NCI-H226 (cell line): ENCODE measurements around the gene SLC23A2.
A peak's percentile ranks its signal among the peaks of the same experiment; 100 is the strongest.
"Not testable (repeated sequence)": the region's sequence is repeated elsewhere in the genome, so short reads cannot be mapped to it uniquely, and the experiment has no call there.

Experiments
- DNase-seq: peaks from one replicate; pipeline ENCODE4 v3.0.0-alpha.2; 2015

SLC23A2 gene

DNA sequence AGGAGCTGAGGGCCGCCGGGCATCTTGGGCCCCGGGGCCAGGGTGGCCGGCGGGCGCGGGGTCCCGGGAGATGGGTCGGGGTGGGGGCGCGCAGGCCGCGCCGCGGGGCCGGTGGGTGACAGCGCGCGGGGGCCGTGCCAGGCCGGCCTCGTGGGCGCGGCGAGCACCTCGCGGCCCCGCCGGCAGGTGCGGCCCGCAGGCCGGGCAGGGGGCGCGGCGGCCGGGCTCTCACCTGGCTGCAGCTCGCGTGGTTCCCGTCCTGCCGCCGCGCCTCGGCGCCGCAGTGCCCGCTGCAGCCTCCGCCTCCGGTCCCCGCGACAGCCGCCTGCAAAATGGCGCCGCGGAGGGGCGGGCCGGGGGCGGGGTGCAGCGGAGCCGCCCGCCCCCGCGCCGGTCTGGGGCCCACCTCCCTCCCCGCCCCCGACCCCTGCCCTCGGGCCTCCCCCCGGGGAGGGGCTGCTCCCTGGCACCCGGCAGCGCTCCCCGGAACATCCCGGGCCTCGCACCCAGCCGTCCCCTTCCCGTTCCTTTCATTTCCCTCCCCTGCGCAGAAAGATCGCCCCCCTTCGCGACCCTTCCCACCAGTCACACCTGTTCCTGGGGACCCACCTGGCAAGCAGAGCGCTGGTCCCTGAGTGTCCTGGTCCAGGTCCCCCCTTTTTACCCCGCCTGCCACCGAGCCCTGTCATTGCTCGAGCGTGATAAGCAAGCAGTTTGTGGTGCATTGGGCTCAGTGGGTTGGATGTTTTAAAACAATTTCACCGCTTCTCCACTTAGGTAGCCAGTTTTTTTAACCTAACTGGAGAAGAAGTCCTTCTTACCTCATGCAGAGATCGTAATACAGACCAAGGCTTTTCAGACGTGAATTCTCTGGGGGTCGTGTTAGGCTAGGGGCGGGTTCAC is at the start of gene SLC23A2:
SLC23A2 (minus strand) TSS at position 337 of the 903 bp plus-strand sequence. CDS start 68,948 bp downstream, outside the sequence.
- no peak for DNase-seq

- no peak for DNase-seq
Observed at GRCh38 chr20:5046656-5047339, 45.5 kb upstream of the SLC23A2 start.

DNA sequence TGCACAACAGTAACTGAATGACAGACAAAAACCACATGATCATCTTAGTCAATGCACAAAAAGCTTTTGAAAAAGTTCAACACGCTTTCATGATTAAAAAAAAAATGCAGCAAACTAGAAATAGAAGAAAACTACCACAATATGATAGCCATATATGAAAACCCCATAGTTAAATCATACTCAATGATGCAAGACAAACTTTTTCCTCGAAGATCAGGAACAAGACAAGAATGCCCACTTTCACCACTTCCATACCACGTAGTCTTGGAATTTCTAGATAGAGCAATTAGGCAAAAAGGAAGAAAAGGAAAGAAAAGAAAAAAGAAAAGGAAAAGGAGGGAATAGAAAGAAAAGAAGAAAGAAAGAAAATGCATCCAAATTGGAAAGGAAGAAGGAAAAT is 44.6 kb upstream of the SLC23A2 start:
- DNase-seq: no peak

- DNase-seq: no peak
Observed at GRCh38 chr20:5044075-5044620, 42.8 kb upstream of the SLC23A2 start.

GRCh38 chr20:5041433-5041832 is 40.1 kb upstream of the SLC23A2 start:
- no peak for DNase-seq

- DNase-seq: no peak
Observed at GRCh38 chr20:5040345-5040744, 39.0 kb upstream of the SLC23A2 start.

DNA sequence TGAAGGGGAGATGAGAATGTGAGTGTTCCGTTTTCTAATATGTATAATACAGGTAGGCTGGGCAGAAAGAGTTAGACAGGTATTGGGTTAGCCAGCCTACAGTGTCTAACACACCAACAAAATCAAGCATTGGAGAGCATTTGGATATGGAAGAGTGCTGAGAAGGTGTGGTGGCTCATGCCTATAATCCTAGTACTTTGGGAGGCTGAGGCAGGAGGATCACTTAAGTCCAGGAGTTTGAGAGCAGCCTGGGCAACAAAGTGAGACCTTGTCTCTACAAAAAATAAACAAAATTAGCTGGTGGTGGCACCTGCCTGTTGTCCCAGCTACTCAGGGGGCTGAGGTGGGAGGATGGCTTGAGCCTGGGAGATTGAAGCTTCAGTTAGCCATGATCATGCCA is 38.6 kb upstream of the SLC23A2 start:
- DNase-seq: no peak

DNA sequence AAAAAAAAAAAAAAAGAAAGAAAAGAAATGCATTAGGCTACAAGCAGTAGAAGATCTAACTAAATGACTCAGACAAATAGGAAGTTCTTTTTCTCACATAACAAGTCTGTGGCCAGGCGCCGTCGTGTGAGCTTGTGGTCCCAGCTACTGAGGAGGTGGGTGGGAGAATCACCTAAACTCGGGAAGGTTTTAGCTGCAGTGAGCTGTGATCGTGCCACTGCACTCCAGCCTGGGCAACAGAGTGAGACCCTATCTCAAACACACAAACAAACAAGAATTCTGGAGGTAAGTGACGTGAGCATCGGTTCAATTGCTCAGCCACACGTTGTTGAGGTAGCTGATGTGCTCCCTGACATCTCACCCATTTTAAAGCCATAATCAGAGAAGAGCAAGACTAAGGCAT is 37.9 kb upstream of the SLC23A2 start:
- DNase-seq: no peak

DNA sequence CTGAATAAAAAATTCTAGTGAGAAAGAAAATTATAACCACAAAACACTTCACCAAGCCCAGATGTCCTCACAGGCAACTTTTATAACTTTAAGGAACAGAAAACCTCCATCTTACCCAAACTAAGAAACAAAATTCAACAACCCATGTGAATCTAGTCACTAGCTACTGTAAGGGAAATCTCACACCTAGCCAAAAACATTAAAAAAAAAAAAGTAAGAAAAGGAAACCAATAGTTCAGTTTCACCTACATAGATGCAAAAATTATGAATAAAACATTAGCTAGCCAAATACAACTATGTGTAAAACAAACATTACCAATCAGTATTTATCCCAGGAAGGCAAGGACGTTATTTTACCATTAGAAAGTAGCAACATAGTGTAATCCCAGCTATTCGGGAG is 35.5 kb upstream of the SLC23A2 start:
- DNase-seq: no peak

DNA sequence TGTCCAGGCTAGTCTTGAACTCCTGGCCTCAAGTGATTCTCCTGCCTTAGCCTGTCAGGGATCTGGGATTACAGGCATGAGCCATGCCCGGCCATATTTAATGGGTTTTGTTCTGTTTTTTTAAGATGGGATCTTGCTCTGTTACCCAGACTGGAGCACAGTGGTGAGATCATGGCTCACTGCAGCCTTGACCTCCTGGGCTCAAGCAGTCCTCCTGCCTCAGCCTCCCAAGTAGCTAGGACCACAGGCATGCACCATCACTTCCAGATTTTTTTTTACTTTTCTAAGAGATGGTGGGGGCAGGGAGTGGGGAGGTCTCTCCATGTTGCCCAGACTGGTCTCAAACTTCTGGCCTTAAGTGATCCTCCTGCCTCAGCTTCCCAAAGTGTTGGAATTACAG is 34.2 kb upstream of the SLC23A2 start:
- DNase-seq: not testable (repeated sequence)

DNA sequence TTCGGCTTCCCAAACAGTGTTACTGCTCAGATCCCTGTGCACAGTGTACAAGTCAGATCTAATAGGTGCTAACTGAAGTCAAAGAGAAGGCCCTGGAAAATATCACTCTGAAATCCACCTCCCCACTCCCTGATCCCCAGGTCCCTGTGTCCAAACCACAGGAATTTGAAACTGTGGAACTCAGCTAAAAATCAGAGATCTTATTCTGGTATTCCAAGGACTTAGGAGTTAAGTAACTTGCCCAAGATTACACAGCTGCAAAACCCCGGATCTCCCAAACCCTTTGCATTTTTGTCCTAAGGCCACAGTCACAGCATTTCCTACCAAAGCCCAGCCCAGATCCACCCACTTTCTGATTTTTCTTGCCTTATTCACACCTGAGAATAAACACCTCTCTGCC is 32.3 kb upstream of the SLC23A2 start:
- DNase-seq: no peak

DNA sequence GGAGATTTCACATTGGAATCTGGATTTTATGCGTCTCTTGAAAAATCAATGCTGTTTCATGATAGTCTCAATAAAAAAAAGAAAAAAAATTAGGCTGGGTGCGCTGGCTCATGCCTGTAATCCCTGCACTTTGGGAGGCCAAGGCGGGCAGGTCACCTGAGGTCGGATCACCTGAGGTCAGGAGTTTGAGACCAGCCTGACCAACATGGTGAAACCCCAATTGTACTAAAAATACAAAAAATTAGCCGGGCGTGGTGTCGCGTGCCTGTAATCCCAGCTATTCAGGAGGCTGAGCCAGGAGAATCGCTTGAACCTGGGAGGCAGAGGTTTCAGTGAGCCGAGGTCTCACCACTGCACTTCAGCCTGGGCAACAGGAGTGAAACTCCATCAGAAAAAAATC is 30.4 kb upstream of the SLC23A2 start:
- DNase-seq: not testable (repeated sequence)

DNA sequence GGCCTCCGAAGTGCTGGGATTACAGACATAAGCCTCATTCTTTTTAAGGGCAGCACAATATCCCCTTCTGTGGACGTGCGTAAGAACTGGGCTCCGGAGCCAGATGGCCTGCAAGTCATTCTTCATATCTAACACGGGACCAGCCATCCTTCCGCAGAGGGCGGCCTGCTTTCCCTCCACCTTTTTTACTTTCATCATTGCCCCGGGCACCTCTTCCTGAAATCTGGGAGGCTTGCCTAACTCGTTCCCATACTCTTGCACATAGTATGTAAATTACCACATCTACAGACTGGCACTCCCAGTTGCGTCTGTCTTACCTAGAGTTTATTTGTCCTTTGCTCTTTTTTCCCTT is 29.9 kb upstream of the SLC23A2 start:
- no peak for DNase-seq

GRCh38 chr20:5030348-5031205 is 29.3 kb upstream of the SLC23A2 start:
- no peak for DNase-seq

DNA sequence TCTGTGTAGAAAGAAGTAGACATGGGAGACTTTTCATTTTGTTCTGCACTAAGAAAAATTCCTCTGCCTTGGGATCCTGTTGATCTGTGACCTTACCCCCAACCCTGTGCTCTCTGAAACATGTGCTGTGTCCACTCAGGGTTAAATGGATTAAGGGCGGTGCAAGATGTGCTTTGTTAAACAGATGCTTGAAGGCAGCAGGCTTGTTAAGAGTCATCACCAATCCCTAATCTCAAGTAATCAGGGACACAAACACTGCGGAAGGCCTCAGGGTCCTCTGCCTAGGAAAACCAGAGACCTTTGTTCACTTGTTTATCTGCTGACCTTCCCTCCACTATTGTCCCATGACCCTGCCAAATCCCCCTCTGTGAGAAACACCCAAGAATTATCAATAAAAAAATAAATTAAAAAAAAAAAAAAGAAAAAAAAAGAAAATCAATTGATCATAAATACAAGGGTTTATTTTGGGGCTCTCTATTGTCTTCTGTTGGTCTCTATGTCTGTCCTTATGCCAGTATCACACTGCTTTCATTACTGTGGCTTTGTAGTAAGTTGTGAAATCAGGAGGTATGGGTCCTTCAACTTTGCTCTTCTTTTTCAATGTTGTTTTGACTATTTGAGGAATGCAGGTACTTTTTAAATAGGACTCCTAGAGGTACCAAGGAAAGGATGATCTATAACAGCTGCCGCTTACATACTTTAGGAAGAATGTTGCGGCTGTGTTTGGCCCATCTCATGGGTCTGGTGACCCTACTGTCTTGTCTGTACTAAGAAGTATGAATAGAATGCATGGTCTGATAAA is 27.1 kb upstream of the SLC23A2 start:
- DNase-seq: not testable (repeated sequence)

- DNase-seq: no peak
Observed at GRCh38 chr20:5024982-5025381, 23.7 kb upstream of the SLC23A2 start.

GRCh38 chr20:5024103-5024502 is 22.8 kb upstream of the SLC23A2 start:
- no peak for DNase-seq

GRCh38 chr20:5023171-5023570 is 21.9 kb upstream of the SLC23A2 start:
- not testable (repeated sequence) for DNase-seq

- DNase-seq: no peak
Observed at GRCh38 chr20:5020760-5021159, 19.4 kb upstream of the SLC23A2 start.

DNA sequence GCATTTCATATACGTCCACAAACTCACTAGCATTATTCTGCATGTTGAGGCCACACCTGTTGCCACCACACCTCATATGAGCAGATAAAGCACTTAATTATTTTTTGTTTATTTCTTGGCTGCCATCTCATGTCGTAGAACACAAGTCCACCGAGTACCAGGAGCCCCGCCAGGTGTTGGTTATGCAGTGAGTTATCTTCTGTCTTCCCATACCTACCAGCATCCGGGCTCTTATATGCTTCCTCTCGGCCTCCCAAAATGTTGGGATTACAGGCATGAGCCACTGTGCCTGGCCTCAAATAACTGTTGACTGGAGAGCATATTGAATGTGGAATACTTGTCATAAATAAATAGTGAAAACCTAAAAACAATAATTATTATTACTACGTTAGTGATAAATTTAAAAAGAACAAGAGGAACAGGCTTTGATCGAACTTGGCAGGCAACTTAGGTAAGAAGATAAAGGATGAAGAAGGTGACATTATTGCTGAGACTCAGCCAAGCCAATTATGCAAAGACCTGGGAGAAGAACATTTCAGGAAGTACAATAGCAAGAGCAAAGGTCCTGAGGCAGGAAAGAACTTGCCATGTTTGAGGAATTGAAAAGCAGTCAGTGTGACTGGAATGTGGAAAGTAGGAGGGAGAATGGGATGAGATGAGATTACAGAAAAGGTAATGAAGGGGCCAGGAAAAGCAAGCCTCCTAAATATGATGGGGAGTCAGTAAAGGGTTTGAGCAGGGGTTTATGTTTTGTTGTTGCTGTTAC is 12.6 kb upstream of the SLC23A2 start:
- DNase-seq: no peak

DNA sequence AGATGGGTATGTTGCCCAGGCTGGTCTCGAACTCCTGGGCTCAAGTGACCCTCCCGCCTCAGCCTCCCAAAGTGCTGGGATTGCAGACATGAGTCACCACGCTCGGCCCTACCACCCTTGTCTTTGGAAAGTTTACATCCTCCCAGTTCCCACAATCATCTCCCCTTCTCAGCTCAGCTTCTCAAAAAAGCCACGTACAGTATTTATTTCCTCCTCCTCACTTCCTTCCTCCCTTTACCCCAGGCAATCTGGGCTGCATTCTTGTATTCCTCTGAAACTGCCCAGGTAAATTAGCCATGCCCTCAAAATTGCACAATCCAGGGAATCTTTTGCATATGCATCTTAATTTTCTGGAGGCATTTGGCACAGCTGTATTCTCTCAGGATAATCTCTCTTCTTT is 7.4 kb upstream of the SLC23A2 start:
- peak; percentile 64 for DNase-seq
